DMS79 (cell line): ENCODE measurements around the gene RANBP3L.
"Not testable (repeated sequence)": the region's sequence is repeated elsewhere in the genome, so short reads cannot be mapped to it uniquely, and the experiment has no call there.

ENCODE experiments used
- DNase-seq: peaks from one replicate; lab custom pipeline; 2025; lab: John Stamatoyannopoulos, UW

Gene RANBP3L

DNA sequence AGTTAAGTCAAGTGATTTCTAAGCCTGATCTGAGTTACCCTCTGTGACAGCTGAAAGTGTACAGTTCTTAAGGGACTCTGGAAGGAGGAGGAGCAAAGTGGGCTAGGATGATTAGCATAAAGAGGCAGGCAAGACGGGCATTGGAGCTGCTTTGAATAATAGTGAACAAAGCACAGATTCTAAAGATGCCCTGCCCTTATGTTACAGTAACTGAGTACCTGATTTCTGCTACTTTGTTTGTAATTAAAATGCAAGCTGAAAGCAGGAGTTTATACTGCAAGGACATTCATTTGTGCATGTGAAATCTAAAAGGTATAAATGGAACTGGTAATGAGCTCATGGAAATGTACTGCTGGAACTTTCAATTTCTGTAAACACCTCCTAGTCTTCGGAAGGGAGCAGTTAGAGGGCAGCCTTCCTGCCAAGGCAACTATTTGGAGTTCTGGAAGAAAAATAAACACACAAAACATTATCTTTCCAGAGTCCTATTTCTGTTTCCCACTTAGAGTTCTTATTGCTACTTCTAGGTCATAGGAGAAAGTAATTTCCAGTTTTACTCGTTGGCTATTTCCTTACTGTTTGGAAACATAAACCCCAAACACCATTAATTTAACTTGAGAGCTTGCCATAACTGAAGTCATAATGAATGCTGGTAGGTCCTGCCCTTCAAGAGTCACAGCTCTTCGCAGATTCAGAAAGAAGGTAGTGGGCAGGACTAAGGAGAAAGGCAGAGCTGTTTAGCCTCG is at the start of gene RANBP3L:
RANBP3L (minus strand) TSS at position 45 of the 746 bp plus-strand sequence. CDS start 486 bp downstream, outside the sequence.
- no peak for DNase-seq

DNA sequence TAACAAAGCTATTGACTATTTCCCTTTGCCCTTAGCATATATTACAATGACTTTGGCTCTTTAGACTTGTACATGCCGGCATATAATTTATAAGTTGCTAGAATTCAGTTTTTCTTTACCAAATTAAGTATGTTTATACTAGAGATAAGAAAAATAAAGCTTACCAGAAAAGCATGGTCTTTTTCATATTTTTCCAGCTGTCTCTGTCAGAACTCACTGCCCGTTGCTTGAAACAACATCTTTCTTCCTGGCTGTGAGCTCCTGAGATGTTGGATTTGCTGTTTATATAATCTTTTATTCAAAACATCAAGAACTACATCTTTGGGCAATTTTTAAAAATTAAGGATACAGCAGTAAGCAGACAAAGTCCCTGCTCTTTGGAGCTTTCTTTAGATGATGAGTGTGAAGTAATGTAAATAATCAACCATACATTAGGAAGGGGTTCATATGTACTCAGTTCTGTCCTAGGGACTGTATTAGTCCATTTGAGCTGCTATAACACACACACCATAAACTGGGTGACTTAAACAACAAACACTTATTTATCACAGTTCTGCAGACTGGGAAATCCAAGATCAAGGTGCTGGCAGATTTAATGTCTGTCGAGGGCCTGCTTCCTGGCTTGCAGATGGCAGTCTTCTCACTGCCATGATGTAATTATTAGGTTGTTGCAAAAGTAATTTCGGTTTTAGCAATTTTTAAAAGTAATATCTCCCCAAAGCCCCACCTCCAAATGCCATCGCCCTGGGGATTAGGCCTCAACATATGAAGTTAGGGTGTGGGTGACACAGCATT is 45.4 kb upstream of the RANBP3L start:
- no peak for DNase-seq

DNA sequence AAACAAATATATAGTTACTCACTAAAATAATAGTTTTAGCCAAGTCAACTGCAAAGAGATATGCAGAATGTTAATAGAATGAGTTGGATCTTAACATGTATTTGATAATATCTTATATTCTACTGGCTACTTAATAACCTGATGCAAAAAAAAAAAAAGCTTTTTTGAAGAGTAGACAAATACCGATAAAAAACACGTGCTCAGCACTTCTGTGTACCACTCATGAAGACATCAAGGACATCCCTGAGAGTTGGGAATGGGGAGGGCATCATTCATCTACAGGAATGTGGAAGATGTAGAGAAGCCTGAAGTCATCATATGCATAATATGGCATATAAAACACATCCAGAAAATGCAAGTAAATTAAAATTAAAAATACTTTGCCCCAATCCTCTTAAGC is 43.2 kb upstream of the RANBP3L start:
- DNase-seq: no peak

DNA sequence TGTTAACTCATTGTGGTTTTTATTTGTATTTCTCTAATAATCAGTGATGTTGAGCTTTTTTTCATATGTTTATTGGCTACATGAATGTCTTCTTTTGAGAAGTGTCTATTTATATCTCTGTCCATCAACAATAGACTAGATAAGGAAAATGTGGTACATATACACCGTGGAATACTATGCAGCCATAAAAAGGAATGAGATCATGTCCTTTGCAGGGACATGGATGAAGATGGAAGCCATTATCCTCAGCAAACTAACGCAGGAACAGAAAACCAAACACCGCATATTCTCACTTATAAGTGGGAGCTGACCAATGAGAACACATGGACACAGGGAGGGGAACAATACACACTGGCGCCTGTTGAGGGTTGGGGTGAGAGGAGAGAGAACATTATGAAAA is 40.0 kb upstream of the RANBP3L start:
- DNase-seq: not testable (repeated sequence)

GRCh38 chr5:36337597-36337996 is 35.9 kb upstream of the RANBP3L start:
- DNase-seq: no peak

DNA sequence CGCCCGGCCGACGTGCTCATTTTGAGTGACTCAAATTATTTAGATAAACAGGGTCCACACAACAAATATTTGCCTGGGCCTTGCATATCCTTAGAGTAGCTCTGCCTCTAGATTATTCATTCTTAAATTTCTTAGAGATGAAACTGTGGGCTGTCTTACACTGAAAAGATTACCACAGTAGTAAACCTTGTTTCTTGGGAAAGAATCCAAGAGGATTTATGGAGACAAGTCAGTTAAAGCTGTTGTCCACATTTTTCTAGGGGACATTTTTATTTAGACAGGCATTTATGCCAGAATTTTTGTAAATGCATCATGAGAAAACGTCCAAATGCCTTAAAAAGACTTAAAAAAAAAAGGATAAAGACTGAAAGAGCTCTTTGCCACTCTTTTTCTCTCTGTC is 32.6 kb upstream of the RANBP3L start:
- DNase-seq: no peak

DNA sequence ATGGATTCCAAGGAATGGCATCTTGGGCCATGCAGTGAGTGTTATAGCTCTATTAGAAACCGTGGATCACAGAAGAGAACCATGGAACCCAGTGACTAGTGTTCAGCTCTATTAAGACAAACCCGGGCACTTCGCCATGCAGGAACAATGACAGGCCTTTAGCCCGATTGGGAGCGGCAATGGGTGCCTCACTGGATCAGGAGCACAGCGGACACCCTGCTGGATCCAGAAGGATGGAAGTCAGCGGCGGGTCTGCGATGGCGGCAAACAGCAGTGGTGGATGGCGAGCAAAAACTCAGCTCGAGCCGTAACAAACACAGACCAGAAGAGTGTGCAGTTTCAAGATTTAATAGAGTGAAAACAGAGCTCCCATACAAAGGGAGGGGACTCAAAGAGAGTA is 31.0 kb upstream of the RANBP3L start:
- DNase-seq: not testable (repeated sequence)

DNA sequence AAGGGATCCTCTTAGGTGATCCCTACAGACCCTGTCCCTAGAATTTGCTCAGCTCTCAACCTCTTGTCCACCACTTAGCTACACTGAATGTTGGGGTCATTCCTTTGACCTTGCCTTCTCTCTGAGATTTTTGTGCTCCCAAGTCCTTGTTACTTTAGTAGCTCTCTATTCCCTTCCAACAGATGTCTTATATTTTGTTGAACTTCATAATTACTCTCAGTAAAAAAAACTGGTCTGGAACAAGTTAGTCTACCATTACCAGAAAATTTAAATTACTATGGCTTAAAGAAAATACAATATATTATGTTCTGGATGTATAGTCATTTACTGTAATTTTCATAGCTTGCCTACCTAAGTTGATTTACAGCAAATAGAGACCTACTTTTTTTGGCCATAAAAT is 23.5 kb upstream of the RANBP3L start:
- no peak for DNase-seq

DNA sequence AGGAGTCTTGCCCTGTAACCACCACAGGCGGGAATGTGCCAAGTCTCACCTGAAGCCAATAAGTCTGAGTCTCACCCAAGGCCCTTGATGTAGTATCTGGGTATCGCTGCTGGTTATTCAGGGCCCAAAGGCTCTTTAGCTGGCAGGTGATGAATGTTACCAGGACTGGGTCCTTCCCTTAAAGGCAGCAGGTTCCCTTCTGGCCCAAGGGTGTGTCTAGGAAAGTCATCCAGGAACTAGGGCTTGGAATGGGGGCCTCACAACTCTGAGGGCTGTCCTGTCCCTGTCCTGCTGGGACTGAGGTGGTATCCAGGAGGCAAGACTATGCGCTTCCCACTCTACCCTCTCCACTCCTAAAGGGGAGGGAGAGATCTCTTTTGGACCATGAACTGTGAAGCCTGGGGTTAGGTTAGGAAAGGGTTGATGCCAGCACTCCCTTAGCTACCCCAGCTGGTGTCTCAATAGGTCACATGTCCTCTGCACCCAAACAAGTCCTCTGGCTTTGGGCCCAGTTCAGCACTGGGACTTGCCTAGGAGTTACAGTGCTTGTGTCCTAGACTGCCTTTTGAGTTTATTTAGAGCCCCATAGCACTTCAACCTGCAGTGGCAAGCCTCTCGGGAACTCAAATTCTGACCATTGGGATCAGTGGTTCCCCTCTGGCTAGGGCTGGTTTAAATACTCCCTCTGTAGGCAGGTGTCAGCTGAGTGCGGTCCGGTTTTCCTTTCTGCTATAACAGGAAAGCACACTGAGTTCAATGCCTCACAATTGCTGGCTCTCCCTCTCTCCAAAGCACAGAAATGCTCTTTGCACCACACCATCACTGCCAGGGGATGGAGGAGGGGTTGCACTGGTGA is 22.5 kb upstream of the RANBP3L start:
- DNase-seq: no peak

- no peak for DNase-seq
These were observed 11.4 kb upstream of the RANBP3L start for GRCh38 chr5:36312953-36313672.

- no peak for DNase-seq
These were observed 10.3 kb upstream of the RANBP3L start for GRCh38 chr5:36311956-36312355.

DNA sequence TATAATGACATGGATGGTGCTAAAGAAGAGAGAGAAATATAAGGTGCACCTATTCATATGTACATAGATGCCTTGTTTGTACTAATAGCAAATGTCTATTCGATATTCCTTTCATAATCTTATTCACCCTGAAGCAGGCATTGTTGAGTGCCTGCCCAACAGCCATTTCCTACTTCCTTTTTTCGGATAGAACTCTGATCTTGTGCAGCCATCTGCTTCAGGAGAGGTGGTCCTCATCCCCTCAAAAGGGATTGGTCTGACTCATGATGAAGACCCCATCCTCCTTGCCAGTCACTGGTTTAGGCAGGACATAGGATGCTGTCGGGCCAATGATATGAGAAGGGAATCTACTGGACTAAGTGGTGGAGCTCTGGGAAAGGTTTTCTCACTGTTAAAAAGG is 8.4 kb upstream of the RANBP3L start:
- no peak for DNase-seq

DNA sequence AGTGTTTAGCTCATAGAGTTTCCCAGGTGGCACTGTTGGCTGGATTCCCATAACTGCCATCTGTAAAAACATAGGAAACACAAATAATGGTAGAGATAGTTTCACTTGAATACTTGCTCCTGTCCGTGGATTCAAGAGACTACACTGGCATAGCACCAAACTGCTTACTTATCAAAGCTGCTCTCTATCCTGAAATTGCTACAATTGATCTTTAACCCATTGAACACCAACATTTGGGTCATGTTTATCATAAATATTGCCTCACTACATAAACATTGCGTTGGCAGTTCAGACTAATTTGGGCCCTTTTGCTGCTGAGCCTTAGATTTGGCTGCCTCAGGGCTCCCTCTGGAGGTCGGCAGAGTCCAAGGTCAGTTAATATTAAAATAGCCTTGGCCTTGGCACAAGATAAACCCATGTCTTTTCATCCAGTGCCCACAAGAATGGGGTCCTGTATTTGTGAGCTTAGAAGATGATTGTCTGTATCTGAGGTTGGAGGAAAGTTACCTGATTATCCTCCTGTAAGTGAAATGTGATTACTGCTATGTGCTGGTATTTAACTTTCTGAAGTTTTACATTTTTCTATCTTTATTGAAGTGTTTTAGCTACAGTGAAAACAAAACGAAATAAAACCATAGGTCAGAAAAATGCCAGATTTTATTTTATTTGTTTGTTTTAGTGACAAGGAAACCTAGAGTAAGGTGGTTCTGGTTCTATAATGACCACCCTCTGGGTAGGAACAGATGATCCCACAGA is 4.0 kb upstream of the RANBP3L start:
- DNase-seq: no peak

- no peak for DNase-seq
These were observed 2.5 kb upstream of the RANBP3L start for GRCh38 chr5:36304095-36304805.

DNA sequence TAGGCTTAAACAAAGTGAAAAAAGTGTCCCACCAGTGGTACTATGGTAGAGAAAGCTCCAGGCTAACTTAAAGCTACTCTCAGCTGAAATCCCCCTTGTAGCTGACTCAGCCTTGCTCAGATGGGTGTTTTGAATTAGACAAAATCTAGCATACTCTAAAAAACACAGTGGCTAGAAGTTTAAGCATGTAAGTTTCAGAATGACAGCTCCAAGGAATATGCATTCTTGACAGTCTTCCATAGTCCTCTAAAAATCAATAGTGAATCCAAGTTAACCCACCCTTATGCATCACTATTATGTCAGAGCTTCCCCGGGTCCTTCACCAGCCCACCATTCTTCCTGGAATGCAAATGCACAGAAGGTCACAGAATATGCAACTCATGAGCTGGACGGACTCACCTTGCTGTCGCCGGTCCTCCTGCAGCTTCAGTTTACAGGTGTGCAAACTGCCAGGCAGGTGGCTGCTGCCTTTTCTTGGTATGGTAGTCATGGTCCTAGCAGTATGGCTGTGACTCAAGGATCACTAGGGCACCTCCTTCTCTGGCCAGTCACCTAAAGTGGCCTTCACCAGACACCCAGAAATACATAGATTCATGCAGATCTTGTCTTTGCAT is 668 bp downstream of the RANBP3L start:
- no peak for DNase-seq

DNA sequence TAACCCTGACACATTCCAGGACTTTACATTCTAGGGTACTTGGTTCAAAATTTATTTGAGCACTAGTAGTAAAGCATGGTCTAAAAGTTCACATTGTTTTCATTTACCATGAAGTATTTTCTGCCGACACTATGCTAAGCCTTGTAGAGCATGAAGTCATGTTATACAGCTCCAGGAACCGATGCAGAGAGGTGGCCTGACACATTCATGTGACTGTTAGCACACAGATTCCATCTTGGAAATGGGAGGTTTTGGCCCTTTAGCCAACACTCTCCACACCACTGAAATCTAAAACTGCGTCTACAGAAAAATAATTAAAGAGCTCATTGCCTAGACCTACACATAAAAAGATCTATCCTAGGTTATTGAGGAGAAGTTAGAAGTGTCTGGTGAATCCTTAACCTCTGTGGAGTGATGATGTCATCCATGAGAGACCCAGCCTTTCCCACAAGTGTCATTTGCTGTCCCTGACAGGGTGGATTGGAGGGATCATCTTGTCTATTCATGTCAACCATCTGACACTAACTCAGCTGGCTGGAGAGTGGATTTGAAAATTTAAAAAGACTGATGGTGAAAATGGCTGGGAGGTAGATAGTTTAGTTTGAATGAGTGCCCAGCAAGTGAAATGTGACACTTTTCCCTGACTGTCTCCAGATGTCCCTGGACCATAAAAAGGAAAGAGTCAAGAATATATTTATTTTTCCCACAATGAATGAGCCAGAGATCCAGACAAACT is 1.3 kb downstream of the RANBP3L start:
- DNase-seq: no peak

DNA sequence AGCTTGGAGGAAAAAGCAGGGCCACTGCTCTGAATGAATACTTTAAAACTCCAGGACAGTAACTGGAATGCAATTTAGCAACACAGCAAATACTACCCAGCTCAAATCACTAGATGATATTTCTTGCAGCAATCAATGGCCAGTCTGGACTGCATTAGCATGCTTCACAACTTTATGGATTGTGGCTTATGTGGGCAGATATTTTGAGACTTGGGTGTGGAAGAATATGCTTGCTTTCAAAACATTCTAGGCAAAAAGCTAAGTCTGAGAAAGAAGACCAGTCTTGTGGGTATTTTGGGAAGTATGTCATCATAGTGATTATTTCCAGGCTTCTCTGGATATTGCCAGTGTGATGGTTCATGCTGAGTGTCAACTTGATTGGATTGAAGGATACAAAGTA is 3.1 kb downstream of the RANBP3L start:
- no peak for DNase-seq

DNA sequence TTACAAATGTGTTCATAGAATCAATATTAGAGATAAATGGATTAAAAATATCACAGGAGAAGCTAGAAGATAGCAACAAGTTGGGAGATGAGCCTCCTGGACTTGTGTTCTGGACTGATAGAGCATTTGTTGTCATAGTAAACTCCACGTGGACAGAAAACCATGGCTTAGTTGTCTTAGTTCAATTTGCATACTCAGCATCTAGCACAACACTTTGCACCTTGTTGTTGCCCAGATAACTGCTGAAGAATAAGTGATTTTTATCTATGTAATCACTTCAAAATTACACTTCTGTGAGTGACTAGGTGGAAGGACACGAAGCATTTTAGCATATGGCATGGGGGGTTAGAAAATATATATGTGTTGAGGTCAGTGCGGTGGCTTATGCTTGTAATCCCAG is 4.0 kb downstream of the RANBP3L start:
- no peak for DNase-seq
